Caco-2 (cell line): Measurements from ENCODE around the gene SLC35E1. TPM values are rescaled to one million over a fixed set of nuclear protein-coding genes. Genes with fewer than 3 reads are reported as not detected.
A peak's percentile ranks its signal among the peaks of the same experiment; 100 is the strongest.
"Not testable (repeated sequence)": the region's sequence is repeated elsewhere in the genome, so short reads cannot be mapped to it uniquely, and the experiment has no call there.

Source experiments
- BruUV-seq: library from RNA; stranded (reverse); fragments of 400-500 nt; replicated peaks from 2 replicates; lab custom pipeline; 2021; lab: Mats Ljungman, UMichigan
- CTCF ChIA-PET: fragments of 300-600 bp; sonication (Branson Sonifier 250); formaldehyde crosslinking; loops from one replicate; lab custom pipeline; 2022; ENCODE audit warnings: antibody characterized with exemption; lab: Charles Lee
- POLR2A ChIA-PET: fragments of 300-600 bp; sonication (Branson Sonifier 250); formaldehyde crosslinking; loops from one replicate; lab custom pipeline; 2022; ENCODE audit warnings: antibody characterized with exemption; lab: Charles Lee
- DNase-seq, 2 experiments: peaks; one replicate each; pipeline versions ENCODE4 v3.0.0 to v3.0.0-alpha.2; 2020 to 2022
- H3K27me3 ChIP-seq: replicated peaks from 2 replicates; pipeline ENCODE4 v1.6.0; 2011; ENCODE audit warnings: low read length; ENCODE audit not compliant: control insufficient read depth, insufficient read depth
- H3K36me3 ChIP-seq: 2 replicates; pipeline ENCODE4 v1.5.1; 2011; ENCODE audit warnings: low read length; ENCODE audit not compliant: control insufficient read depth, insufficient read depth
- H3K4me1 ChIP-seq: fragments of 250-450 bp; sonication (Bioruptor Pico); 2 replicates; pipeline ENCODE4 v1.5.1; 2020; ENCODE audit warnings: mild to moderate bottlenecking
- H3K4me3 ChIP-seq: 2 replicates; pipeline ENCODE4 v1.5.1; 2011; ENCODE audit warnings: low read depth, mild to moderate bottlenecking, control low read depth, low read length
- H3K9me3 ChIP-seq: fragments of 250-450 bp; sonication (Bioruptor Pico); 2 replicates; pipeline ENCODE4 v1.5.1; 2020; ENCODE audit warnings: mild to moderate bottlenecking, moderate library complexity
- H3K27ac Mint-ChIP-seq: one replicate; pipeline ENCODE4 v1.8.0; 2022; ENCODE audit warnings: mixed read lengths; ENCODE audit not compliant: unreplicated experiment
- H3K27me3 Mint-ChIP-seq: one replicate; pipeline ENCODE4 v1.8.0; 2022; ENCODE audit warnings: mixed read lengths; ENCODE audit not compliant: insufficient read depth, unreplicated experiment
- H3K36me3 Mint-ChIP-seq: one replicate; pipeline ENCODE4 v1.8.0; 2022; ENCODE audit warnings: mild to moderate bottlenecking, mixed read lengths; ENCODE audit not compliant: insufficient read depth, unreplicated experiment
- H3K4me1 Mint-ChIP-seq: one replicate; pipeline ENCODE4 v1.8.0; 2022; ENCODE audit warnings: low read depth, mixed read lengths; ENCODE audit not compliant: unreplicated experiment
- H3K4me3 Mint-ChIP-seq: one replicate; pipeline ENCODE4 v1.8.0; 2022; ENCODE audit warnings: mild to moderate bottlenecking, moderate library complexity, mixed read lengths; ENCODE audit not compliant: unreplicated experiment
- H3K9me3 Mint-ChIP-seq: one replicate; pipeline ENCODE4 v1.8.0; 2022; ENCODE audit warnings: mixed read lengths; ENCODE audit not compliant: unreplicated experiment
- intact Hi-C: fragments of 100-400 bp; cut with micrococcal nuclease; formaldehyde crosslinking; loops from one replicate; pipeline ENCODE4 v1.10.0; 2022; ENCODE audit not compliant: unreplicated experiment
- total RNA-seq: library from RNA; stranded (reverse); gene quantifications from 2 replicates; pipeline ENCODE4 v1.2.3, GENCODE V29; 2022
- TF ChIP-seq, protein P1 (sequence below), 2 experiments: fragments of 200-600 bp in 1 of 2; IDR thresholded peaks; 1 replicate in 1 of 2; 2 replicates in 1 of 2; pipeline versions ENCODE4 v1.5.1 to v1.8.0; 2011 to 2022; ENCODE audit warnings: antibody characterized with exemption in 1 of 2, control low read depth in 1 of 2, inconsistent platforms in 1 of 2, low read depth in 1 of 2, low read length in 1 of 2, mild to moderate bottlenecking in 1 of 2, moderate library complexity in 1 of 2; ENCODE audit not compliant: insufficient read depth in 1 of 2, severe bottlenecking in 1 of 2, unreplicated experiment in 1 of 2

The SLC35E1 gene
- total RNA-seq, 1 experiment from 2014 or later = 37.9 TPM

DNA sequence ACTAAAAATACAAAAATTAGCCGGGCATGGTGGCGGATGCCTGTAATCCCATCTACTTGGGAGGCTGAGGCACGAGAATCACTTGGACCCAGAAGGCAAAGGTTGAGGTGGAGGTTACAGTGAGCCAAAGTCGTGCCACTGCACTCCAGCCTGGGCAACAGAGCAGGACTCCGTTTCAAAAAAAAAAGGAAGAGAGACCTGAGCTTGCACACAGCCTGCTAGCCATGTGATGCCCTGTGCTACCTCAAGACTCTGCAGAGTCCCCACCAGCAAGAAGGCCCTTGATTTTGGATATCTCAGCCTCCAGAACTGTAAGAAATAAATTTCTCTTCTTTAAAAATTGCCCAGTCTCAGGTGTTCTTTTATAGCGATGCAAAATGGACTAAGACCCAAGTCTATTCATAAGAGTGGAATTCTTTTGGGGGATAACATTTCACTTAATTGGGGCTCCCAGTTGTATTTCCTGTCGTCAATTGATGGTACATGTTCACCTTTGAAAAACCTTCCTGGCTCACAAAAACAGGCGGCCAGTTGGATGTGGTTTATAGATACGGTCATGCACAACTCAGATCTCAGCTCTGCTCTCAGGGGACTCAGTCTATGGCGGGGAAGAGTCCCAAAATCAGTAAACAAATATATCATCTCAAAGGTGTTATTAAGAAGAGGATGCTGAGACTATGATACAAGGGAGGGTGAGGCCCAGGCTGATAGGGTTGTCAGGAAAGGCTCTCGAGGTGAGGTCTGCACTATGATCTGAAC, 27.6 kb downstream of the SLC35E1 start:
- Mint-ChIP-seq H3K4me1 (no peaks in the 10 kb centered on the region), H3K27me3 (no peaks in the 10 kb centered on the region), H3K4me3 (no peak overlapping the region), H3K9me3 (no peaks in the 10 kb centered on the region), H3K36me3 (peaks cover 22% of the 10 kb centered on the region), H3K27ac (no peak overlapping the region)
- Histone ChIP-seq H3K4me3 (no peak overlapping the region), H3K36me3 (no peaks in the 10 kb centered on the region), H3K27me3 (no peaks in the 10 kb centered on the region), H3K9me3 (no peaks in the 10 kb centered on the region), H3K4me1 (0 out of 2 replicates have a peak, but pooled peaks cover 6% of the 10 kb centered on the region)
- DNase-seq = no peak
- CTCF ChIA-PET = no interaction called here
- TF ChIP-seq, protein P1, sequence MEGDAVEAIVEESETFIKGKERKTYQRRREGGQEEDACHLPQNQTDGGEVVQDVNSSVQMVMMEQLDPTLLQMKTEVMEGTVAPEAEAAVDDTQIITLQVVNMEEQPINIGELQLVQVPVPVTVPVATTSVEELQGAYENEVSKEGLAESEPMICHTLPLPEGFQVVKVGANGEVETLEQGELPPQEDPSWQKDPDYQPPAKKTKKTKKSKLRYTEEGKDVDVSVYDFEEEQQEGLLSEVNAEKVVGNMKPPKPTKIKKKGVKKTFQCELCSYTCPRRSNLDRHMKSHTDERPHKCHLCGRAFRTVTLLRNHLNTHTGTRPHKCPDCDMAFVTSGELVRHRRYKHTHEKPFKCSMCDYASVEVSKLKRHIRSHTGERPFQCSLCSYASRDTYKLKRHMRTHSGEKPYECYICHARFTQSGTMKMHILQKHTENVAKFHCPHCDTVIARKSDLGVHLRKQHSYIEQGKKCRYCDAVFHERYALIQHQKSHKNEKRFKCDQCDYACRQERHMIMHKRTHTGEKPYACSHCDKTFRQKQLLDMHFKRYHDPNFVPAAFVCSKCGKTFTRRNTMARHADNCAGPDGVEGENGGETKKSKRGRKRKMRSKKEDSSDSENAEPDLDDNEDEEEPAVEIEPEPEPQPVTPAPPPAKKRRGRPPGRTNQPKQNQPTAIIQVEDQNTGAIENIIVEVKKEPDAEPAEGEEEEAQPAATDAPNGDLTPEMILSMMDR (IDR thresholded peaks at IDR 0.05; ENCODE audit: insufficient read depth in 1 of 2, low read depth in 1 of 2, low read length in 1 of 2, severe bottlenecking in 1 of 2, unreplicated experiment in 1 of 2) = no peak
- intact Hi-C loops = no loop called here
- POLR2A ChIA-PET = no interaction called here
- BruUV-seq = no TSS peak

DNA sequence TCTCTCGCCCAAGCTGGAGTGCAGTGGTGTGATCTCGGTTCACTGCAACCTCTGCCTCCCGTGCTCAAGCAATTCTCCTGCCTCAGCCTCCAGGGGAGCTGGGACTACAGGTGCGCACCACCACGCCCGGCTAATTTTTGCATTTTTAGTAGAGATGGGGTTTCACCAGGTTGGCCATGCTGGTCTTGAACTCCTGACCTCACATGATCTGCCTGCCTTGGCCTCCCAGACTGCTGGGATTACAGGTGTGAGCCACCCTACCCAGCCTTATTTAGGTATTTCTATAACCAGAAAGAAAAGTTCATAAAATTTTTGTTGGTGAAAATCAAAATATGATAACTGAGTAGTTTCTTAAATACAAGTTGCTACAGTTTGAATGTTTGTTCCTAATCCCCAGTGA, 28.5 kb downstream of the SLC35E1 start:
- POLR2A ChIA-PET = interaction anchor here (0.6 kb wide), 1 partner anchor 27 kb away, joined by 3 read pairs; no protein-coding TSS in a partner anchor
- H3K4me1 ChIP-seq, H3K9me3 Mint-ChIP-seq, CTCF ChIA-PET, H3K9me3 ChIP-seq, H3K27me3 Mint-ChIP-seq, DNase-seq, BruUV-seq, H3K36me3 ChIP-seq, H3K27ac Mint-ChIP-seq, H3K4me1 Mint-ChIP-seq, intact Hi-C loops, H3K27me3 ChIP-seq, H3K4me3 ChIP-seq: not testable (repeated sequence)
- peaks cover 31% of the 10 kb centered on the region for H3K36me3 Mint-ChIP-seq
- peak overlapping the region; percentile 78 for H3K4me3 Mint-ChIP-seq

DNA sequence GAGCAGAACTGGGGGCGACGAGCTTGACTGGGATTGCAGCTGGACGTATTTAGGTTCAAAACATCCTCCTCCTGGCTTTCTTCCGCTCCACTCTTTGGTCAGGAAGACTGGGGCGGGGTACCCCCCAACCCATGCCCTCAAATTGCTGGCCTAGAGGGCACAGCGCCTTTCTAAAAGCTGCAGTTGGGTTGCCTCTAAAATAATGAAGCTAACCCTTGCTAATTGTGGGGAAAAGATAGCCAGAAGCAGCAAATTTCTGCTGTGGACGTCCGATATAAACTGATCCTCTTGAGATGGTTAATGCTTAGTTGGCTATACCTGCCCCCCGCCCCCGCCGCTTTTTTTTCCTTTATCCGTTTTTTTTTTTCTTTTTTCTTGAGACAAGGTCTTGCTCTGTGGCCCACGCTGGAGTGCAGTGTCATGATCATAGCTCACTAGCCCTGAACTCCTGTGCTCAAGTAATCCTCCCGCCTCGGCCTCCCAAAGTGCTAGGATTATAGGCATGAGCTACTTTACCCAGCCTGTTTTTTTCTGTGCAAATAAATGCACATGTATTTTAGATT, 29.2 kb downstream of the SLC35E1 start:
- ChIA-PET CTCF (no interaction called here), POLR2A (interaction anchor here (0.6 kb wide), 1 partner anchor 26 kb away, joined by 3 read pairs; no protein-coding TSS in a partner anchor)
- Mint-ChIP-seq H3K9me3 (no peaks in the 10 kb centered on the region), H3K27ac (peak overlapping the region; percentile 85), H3K4me3 (peak overlapping the region; percentile 78), H3K36me3 (peaks cover 39% of the 10 kb centered on the region), H3K27me3 (no peaks in the 10 kb centered on the region), H3K4me1 (no peaks in the 10 kb centered on the region)
- peak overlapping the region; percentile 94 for H3K4me3 ChIP-seq
- no peaks in the 10 kb centered on the region for H3K9me3 ChIP-seq
- 0 out of 2 replicates have a peak, but pooled peaks cover 6% of the 10 kb centered on the region for H3K4me1 ChIP-seq
- DNase-seq = no peak
- TF ChIP-seq, protein P1 (IDR thresholded peaks at IDR 0.05; ENCODE audit: insufficient read depth in 1 of 2, low read depth in 1 of 2, low read length in 1 of 2, severe bottlenecking in 1 of 2, unreplicated experiment in 1 of 2) = no peak
- peaks cover 2% of the 10 kb centered on the region; the same call in 1 of the 2 replicates for H3K36me3 ChIP-seq
- no peaks in the 10 kb centered on the region for H3K27me3 ChIP-seq
- TSS peak; percentile 84 for BruUV-seq
- intact Hi-C loops = no loop called here
